22Rv1 (cell line): ENCODE measurements around the gene SNRPD2.

ENCODE experiments used
- CTCF ChIP-seq: fragments of 450-650 bp; IDR thresholded peaks from 2 replicates; pipeline ENCODE4 v1.5.1; 2017; ENCODE audit warnings: mild to moderate bottlenecking
- ZFX ChIP-seq: fragments of 450-650 bp; IDR thresholded peaks from 2 replicates; pipeline ENCODE4 v1.6.1; 2017; ENCODE audit warnings: antibody characterized with exemption, borderline replicate concordance

GRCh38 chr19:45640849-45641273 is 50.9 kb downstream of the SNRPD2 start:
- TF ChIP-seq CTCF (no peak), ZFX (no peak)
